M059J (cell line): ENCODE measurements around the gene MYOF. TPM values are rescaled to one million over a fixed set of nuclear protein-coding genes. Genes with fewer than 3 reads are reported as not detected.
"Not testable (repeated sequence)": the region's sequence is repeated elsewhere in the genome, so short reads cannot be mapped to it uniquely, and the experiment has no call there.

Source experiments
- DNase-seq: peaks from one replicate; pipeline ENCODE4 v3.0.0-alpha.2; 2012; ENCODE audit warnings: low read depth
- total RNA-seq: library from RNA; depleted of rRNA; stranded (reverse); fragments of >200 nt; shearing (Covaris generic); gene quantifications from 2 replicates; pipeline ENCODE4 v1.2.3, GENCODE V29; 2014

MYOF gene
- total RNA-seq, 1 experiment from 2014 or later = 128 TPM

GRCh38 chr10:93299606-93300287, 182.4 kb downstream of the MYOF start:
- no peak for DNase-seq

GRCh38 chr10:93299195-93299594, 182.9 kb downstream of the MYOF start:
- DNase-seq = no peak

- no peak for DNase-seq
These were observed 186.0 kb downstream of the MYOF start for GRCh38 chr10:93296151-93296550.

- peak; percentile 55 for DNase-seq
These were observed 188.1 kb downstream of the MYOF start for GRCh38 chr10:93293999-93294398.

GRCh38 chr10:93290661-93291354, 191.3 kb downstream of the MYOF start:
- DNase-seq = peak; percentile 15

- DNase-seq = peak; percentile 83
These were observed 193.2 kb downstream of the MYOF start for GRCh38 chr10:93288679-93289634.

GRCh38 chr10:93287775-93288174, 194.4 kb downstream of the MYOF start:
- DNase-seq = no peak

- DNase-seq = not testable (repeated sequence)
These were observed 197.9 kb downstream of the MYOF start for GRCh38 chr10:93284246-93284645.

- no peak for DNase-seq
These were observed 200.8 kb downstream of the MYOF start for GRCh38 chr10:93281367-93281720.

- no peak for DNase-seq
These were observed 201.3 kb downstream of the MYOF start for GRCh38 chr10:93280699-93281366.

GRCh38 chr10:93280121-93280698, 201.9 kb downstream of the MYOF start:
- no peak for DNase-seq

GRCh38 chr10:93277360-93277759, 204.8 kb downstream of the MYOF start:
- no peak for DNase-seq

GRCh38 chr10:93274419-93274818, 207.7 kb downstream of the MYOF start:
- DNase-seq = no peak

GRCh38 chr10:93272884-93273675, 209.1 kb downstream of the MYOF start:
- DNase-seq = no peak

- DNase-seq = no peak
These were observed 210.8 kb downstream of the MYOF start for GRCh38 chr10:93271347-93271746.

GRCh38 chr10:93269281-93269680, 212.9 kb downstream of the MYOF start:
- no peak for DNase-seq

GRCh38 chr10:93268021-93268420, 214.1 kb downstream of the MYOF start:
- DNase-seq = no peak

- DNase-seq = no peak
These were observed 214.6 kb downstream of the MYOF start for GRCh38 chr10:93267521-93267920.

- no peak for DNase-seq
These were observed 215.3 kb downstream of the MYOF start for GRCh38 chr10:93266858-93267257.

- DNase-seq = peak; percentile 55
These were observed 220.0 kb downstream of the MYOF start for GRCh38 chr10:93261961-93262610.
